ENCODE results near the gene ZNF805.
"Not testable (repeated sequence)": the region's sequence is repeated elsewhere in the genome, so short reads cannot be mapped to it uniquely, and the experiment has no call there.

The ZNF805 gene

GRCh38 chr19:57240311-57241090 lies at the start of gene ZNF805:
ZNF805 (plus strand) TSS chr19:57240632; CDS start chr19:57240892, 260 bp downstream.
- DNase-seq (ENCODE audit: low read depth), result peak; percentile 49
- TF ChIP-seq CTCF (IDR thresholded peaks at IDR 0.05; ENCODE audit: control insufficient read depth, insufficient read depth, low read depth, low read length, missing control alignments), result no peak
- peak within 1 kb of the TSS; percentile 90 for H3K4me3 ChIP-seq (ENCODE audit: control insufficient read depth, low read depth, low read length)

- no peak for TF ChIP-seq CTCF (IDR thresholded peaks at IDR 0.05; ENCODE audit: control insufficient read depth, insufficient read depth, low read depth, low read length, missing control alignments)
- peak; percentile 38 for DNase-seq (ENCODE audit: low read depth)
These were observed 49.0 kb upstream of the ZNF805 start, which contains the start of gene ZNF264 for GRCh38 chr19:57191141-57192076. ZNF264 (plus strand) TSS chr19:57191500; CDS start chr19:57191914, 414 bp downstream.

GRCh38 chr19:57192077-57192420 lies 48.4 kb upstream of the ZNF805 start:
- TF ChIP-seq CTCF (IDR thresholded peaks at IDR 0.05; ENCODE audit: control insufficient read depth, insufficient read depth, low read depth, low read length, missing control alignments), result no peak
- peak overlapping the region; percentile 83 for H3K4me3 ChIP-seq (ENCODE audit: control insufficient read depth, low read depth, low read length)
- no peak for DNase-seq (ENCODE audit: low read depth)

More at GRCh38 chr19:57191141-57192076, 49.0 kb upstream of the ZNF805 start, which contains the start of gene ZNF264:
- H3K4me3 ChIP-seq (ENCODE audit: control insufficient read depth, low read depth, low read length), result peak within 1 kb of the TSS; percentile 83

- TF ChIP-seq CTCF (IDR thresholded peaks at IDR 0.05; ENCODE audit: control insufficient read depth, insufficient read depth, low read depth, low read length, missing control alignments), result no peak
- DNase-seq (ENCODE audit: low read depth), result no peak
- H3K4me3 ChIP-seq (ENCODE audit: control insufficient read depth, low read depth, low read length), result peak overlapping the region; percentile 83; the same call in 1 of the 2 replicates
These were observed 47.4 kb upstream of the ZNF805 start for GRCh38 chr19:57192993-57193392.

GRCh38 chr19:57197874-57198273 lies 42.6 kb upstream of the ZNF805 start:
- not testable (repeated sequence) for DNase-seq (ENCODE audit: low read depth); H3K4me3 ChIP-seq (ENCODE audit: control insufficient read depth, low read depth, low read length)

GRCh38 chr19:57202160-57202559 lies 38.3 kb upstream of the ZNF805 start:
- no peak overlapping the region for H3K4me3 ChIP-seq (ENCODE audit: control insufficient read depth, low read depth, low read length)
- no peak for TF ChIP-seq CTCF (IDR thresholded peaks at IDR 0.05; ENCODE audit: control insufficient read depth, insufficient read depth, low read depth, low read length, missing control alignments)
- no peak for DNase-seq (ENCODE audit: low read depth)

All from AG09309 (cell line).